GM12878 (cell line): ENCODE data around the gene ARMC9. TPM values are rescaled to one million over a fixed set of nuclear protein-coding genes. Genes with fewer than 3 reads are reported as not detected.

Source experiments
- ATAC-seq: fragments of 200-7000 bp; cut with Tn5 transposase; 3 replicates; pipeline ENCODE4 v1.9.1; 2020; ENCODE audit warnings: mild to moderate bottlenecking, moderate library complexity
- BruUV-seq: library from RNA; stranded (reverse); fragments of 400-500 nt; replicated peaks from 2 replicates; lab custom pipeline; 2021; lab: Mats Ljungman, UMichigan
- CTCF ChIA-PET: fragments of 300-600 bp; sonication (Branson Sonifier 250); formaldehyde crosslinking; extraction: SDS; loops from one replicate; lab custom pipeline; 2021; ENCODE audit warnings: inconsistent platforms; lab: Yijun Ruan, JAX
- POLR2A ChIA-PET: fragments of 350-600 bp; formaldehyde crosslinking; extraction: SDS; loops from one replicate; lab custom pipeline; 2021; ENCODE audit warnings: inconsistent platforms; lab: Charles Lee
- RAD21 ChIA-PET: fragments of 300-600 bp; sonication (Branson Sonifier 250); formaldehyde crosslinking; loops from one replicate; lab custom pipeline; 2023; ENCODE audit warnings: antibody characterized with exemption; ENCODE audit not compliant: unreplicated experiment; lab: Charles Lee
- SMC1A ChIA-PET: fragments of 300-600 bp; sonication (Branson Sonifier 250); formaldehyde crosslinking; loops from one replicate; lab custom pipeline; 2023; ENCODE audit not compliant: unreplicated experiment, uncharacterized antibody; lab: Charles Lee
- DNase-seq: peaks from one replicate; pipeline ENCODE4 v3.0.0-alpha.2; 2011; ENCODE audit warnings: low read depth, low spot score
- FAIRE-seq: peaks from 3 replicates; lab custom pipeline; 2011; peaks lifted over from hg19 to GRCh38; lab: Jason Lieb, UNC
- H2AFZ ChIP-seq: 2 replicates; pipeline ENCODE4 v1.6.0; 2011; ENCODE audit warnings: low read depth, low read length, control low read depth; ENCODE audit not compliant: control insufficient read depth
- H3K27ac ChIP-seq: 2 replicates; pipeline ENCODE4 v1.5.1; 2011; ENCODE audit warnings: control low read depth; ENCODE audit not compliant: control insufficient read depth, insufficient read depth
- H3K27me3 ChIP-seq, 2 experiments: replicated peaks in 1 of 2; 2 replicates each; pipeline versions ENCODE4 v1.6.0 to v1.6.1; 2011; ENCODE audit warnings: low read length in 1 of 2; ENCODE audit not compliant: control insufficient read depth in 2 of 2, insufficient read depth in 2 of 2
- H3K36me3 ChIP-seq, 2 experiments: 2 replicates each; pipeline ENCODE4 v1.5.1; 2011; ENCODE audit warnings: low read length in 1 of 2; ENCODE audit not compliant: control insufficient read depth in 2 of 2, insufficient read depth in 2 of 2
- H3K4me1 ChIP-seq: 2 replicates; pipeline ENCODE4 v1.6.1; 2011; ENCODE audit warnings: mild to moderate bottlenecking, low read length, moderate library complexity, mixed read lengths; ENCODE audit not compliant: control insufficient read depth, insufficient read depth
- H3K4me2 ChIP-seq: 2 replicates; pipeline ENCODE4 v1.6.0; 2011; ENCODE audit warnings: control low read depth; ENCODE audit not compliant: control insufficient read depth, insufficient read depth
- H3K4me3 ChIP-seq: fragments of 200-600 bp; sonication (generic); 2 replicates; pipeline ENCODE4 v1.5.1; 2016
- H3K79me2 ChIP-seq: 2 replicates; pipeline ENCODE4 v1.6.0; 2011; ENCODE audit warnings: low read length; ENCODE audit not compliant: control insufficient read depth, insufficient read depth
- H3K9ac ChIP-seq: 2 replicates; pipeline ENCODE4 v1.8.0; 2011; ENCODE audit warnings: low read length, control low read depth, mixed read lengths; ENCODE audit not compliant: control insufficient read depth, insufficient read depth
- H3K9me3 ChIP-seq: replicated peaks from 3 replicates; pipeline ENCODE4 v1.5.1; 2011; ENCODE audit warnings: mild to moderate bottlenecking, low read length; ENCODE audit not compliant: control insufficient read depth, insufficient read depth
- H4K20me1 ChIP-seq: 2 replicates; pipeline ENCODE4 v1.6.0; 2011; ENCODE audit not compliant: control insufficient read depth, insufficient read depth
- ATF2 ChIP-seq: IDR thresholded peaks from 2 replicates; pipeline ENCODE4 v1.6.1; 2012; ENCODE audit warnings: low read length, inconsistent platforms
- ATF7 ChIP-seq: fragments of 450-650 bp; IDR thresholded peaks from 2 replicates; pipeline ENCODE4 v1.6.1; 2016; ENCODE audit warnings: low read depth, mild to moderate bottlenecking
- CREB1 ChIP-seq: IDR thresholded peaks from 2 replicates; pipeline ENCODE4 v1.6.1; 2012; ENCODE audit warnings: low read depth, mild to moderate bottlenecking, inconsistent platforms
- CUX1 ChIP-seq: IDR thresholded peaks from 2 replicates; pipeline ENCODE4 v1.6.1; 2012; ENCODE audit warnings: improper control_type of control experiment, low read depth, low read length; ENCODE audit not compliant: insufficient replicate concordance
- FOS ChIP-seq: IDR thresholded peaks from 3 replicates; pipeline ENCODE4 v1.6.1; 2011; ENCODE audit warnings: borderline replicate concordance; ENCODE audit not compliant: insufficient read length; ENCODE audit errors: extremely low read depth
- HCFC1 ChIP-seq: fragments of 150-350 bp; IDR thresholded peaks from 2 replicates; pipeline ENCODE4 v1.6.1; 2014; ENCODE audit warnings: low read length
- NBN ChIP-seq: fragments of 450-650 bp; IDR thresholded peaks from 2 replicates; pipeline ENCODE4 v1.6.1; 2016
- NR2C1 ChIP-seq: fragments of 450-650 bp; IDR thresholded peaks from 2 replicates; pipeline ENCODE4 v1.6.1; 2017; ENCODE audit warnings: antibody characterized with exemption, mild to moderate bottlenecking, moderate library complexity
- POLR2AphosphoS5 ChIP-seq: IDR thresholded peaks from 2 replicates; pipeline ENCODE4 v1.6.1; 2011; ENCODE audit warnings: mild to moderate bottlenecking, low read length, inconsistent platforms
- PRDM15 ChIP-seq: fragments of 450-650 bp; formaldehyde crosslinking; IDR thresholded peaks from 2 replicates; pipeline ENCODE4 v1.4.0; 2020; ENCODE audit warnings: mild to moderate bottlenecking, moderate library complexity
- RAD51 ChIP-seq: fragments of 450-650 bp; IDR thresholded peaks from 2 replicates; pipeline ENCODE4 v1.6.1; 2016; ENCODE audit warnings: moderate library complexity, mild to moderate bottlenecking, inconsistent platforms
- SP1 ChIP-seq: IDR thresholded peaks from one replicate; pipeline ENCODE4 v1.6.1; 2011; ENCODE audit warnings: low read depth, low read length
- YBX1 ChIP-seq: fragments of 450-650 bp; IDR thresholded peaks from 2 replicates; pipeline ENCODE4 v1.6.1; 2016; ENCODE audit warnings: antibody characterized with exemption
- ZNF217 ChIP-seq: fragments of 450-650 bp; IDR thresholded peaks from 2 replicates; pipeline ENCODE4 v1.6.1; 2017; ENCODE audit warnings: antibody characterized with exemption, mild to moderate bottlenecking
- ZNF622 ChIP-seq: fragments of 450-650 bp; IDR thresholded peaks from 2 replicates; pipeline ENCODE4 v1.6.1; 2017; ENCODE audit warnings: mild to moderate bottlenecking, inconsistent platforms
- WGBS: methylation state at CpG from one replicate; pipeline ENCODE4 v1.1.6; 2016; ENCODE audit warnings: low lambda C conversion rate; ENCODE audit not compliant: insufficient replicate concordance, insufficient coverage; ENCODE audit errors: missing lambda C conversion rate; 5-methylcytosine and 5-hydroxymethylcytosine counted together
- in situ Hi-C: fragments of 300-500 bp; cut with MboI; formaldehyde crosslinking; loops from 9 replicates; pipeline ENCODE4 v1.14.3; 2018; ENCODE audit warnings: mixed read lengths
- intact Hi-C: fragments of 100-400 bp; cut with micrococcal nuclease; formaldehyde crosslinking; loops from one replicate; pipeline ENCODE4 v1.14.2; 2022; ENCODE audit not compliant: unreplicated experiment
- polyA plus RNA-seq, 11 experiments: library from polyadenylated mRNA; depleted of rRNA in 4 of 11; unstranded in 6 of 11; stranded (reverse) in 5 of 11; fragments of >200 nt; fragmentation: Nextera tagmentation in 4 of 11; fragmentation: Illumina TruSeq in 1 of 11; extraction: Ambion mirVana in 4 of 11; extraction: Trizol in 1 of 11; gene quantifications; 1 replicate in 1 of 11; 2 replicates in 10 of 11; pipeline versions ENCODE4 v1.2.1 to v1.2.3, GENCODE V29; 2011 to 2016; ENCODE audit warnings: inconsistent platforms in 2 of 11, missing spikeins in 2 of 11, low read depth in 1 of 11
- total RNA-seq, 4 experiments: library from RNA; depleted of rRNA in 3 of 4; stranded (reverse); fragments of >200 nt in 3 of 4; fragmentation: Illumina TruSeq in 1 of 4; extraction: Trizol in 1 of 4; gene quantifications; 2 replicates each; pipeline versions ENCODE4 v1.2.1 to v1.2.3, GENCODE V29; 2013 to 2021

ARMC9 gene
- total and polyA plus RNA-seq, 10 of the 15 experiments (the other 5 are each of a cell fraction or from before 2014, with no cell fraction given), result 3.8 to 21.8 (median 10.4) TPM

GRCh38 chr2:231161877-231162329, 36.5 kb upstream of the ARMC9 start:
- peak overlapping the region; percentile 18; the same call in 1 of the 2 replicates for H3K27ac ChIP-seq
- H3K79me2 ChIP-seq, result no peaks in the 10 kb centered on the region
- no peaks in the 10 kb centered on the region for H4K20me1 ChIP-seq
- H2AFZ ChIP-seq, result no peak overlapping the region
- intact Hi-C loops (no loop called here), in situ Hi-C loops (no loop called here)
- H3K36me3 ChIP-seq, result peaks cover 6 to 14% of the 10 kb centered on the region in 2 experiments
- ATAC-seq, result no peak
- no peak overlapping the region for H3K4me2 ChIP-seq
- POLR2A ChIA-PET, result no interaction called here
- SMC1A ChIA-PET, result interaction anchor here (0.7 to 1.3 kb wide), 2 partner anchors 18 to 62 kb away, joined by 3 read pairs; no protein-coding TSS in a partner anchor
- 92% methylated on average over 2 of the region's 2 CpGs for WGBS
- CTCF ChIA-PET, result interaction anchor here (0.9 to 1.4 kb wide), 4 partner anchors 16 to 290 kb away, joined by 3 read pairs; no protein-coding TSS in a partner anchor
- RAD21 ChIA-PET, result interaction anchor here (1.2 kb wide), 1 partner anchor 12 kb away, joined by 4 read pairs; no protein-coding TSS in a partner anchor
- no peaks in the 10 kb centered on the region for H3K27me3 ChIP-seq
- H3K9me3 ChIP-seq, result no peaks in the 10 kb centered on the region
- no peak overlapping the region for H3K9ac ChIP-seq
- H3K4me3 ChIP-seq, result no peak overlapping the region
- DNase-seq, result no peak
- FAIRE-seq, result peak; percentile 59
- peaks cover 8% of the 10 kb centered on the region; the same call in 1 of the 2 replicates for H3K4me1 ChIP-seq
- no TSS peak for BruUV-seq
- no peak for TF ChIP-seq SP1
- no peak for TF ChIP-seq ZNF217
- no peak for TF ChIP-seq ZNF622
- no peak for TF ChIP-seq ATF2
- TF ChIP-seq ATF7, result no peak
- no peak for TF ChIP-seq NR2C1
- TF ChIP-seq YBX1, result no peak
- no peak for TF ChIP-seq PRDM15
- no peak for TF ChIP-seq HCFC1
- no peak for TF ChIP-seq CREB1
- TF ChIP-seq CUX1, result no peak
- TF ChIP-seq NBN, result no peak
- no peak for TF ChIP-seq FOS
- TF ChIP-seq RAD51, result no peak
- TF ChIP-seq POLR2AphosphoS5, result no peak
